Measurements from ENCODE around the gene COL9A1. TPM values are rescaled to one million over a fixed set of nuclear protein-coding genes. Genes with fewer than 3 reads are reported as not detected.

The COL9A1 gene
- total and polyA plus RNA-seq, 11 donors: 0.09 to 1.7 (median 0.37) TPM; not detected in 2

GRCh38 chr6:70282919-70283461 is 19.9 kb downstream of the COL9A1 start:
- intact Hi-C loops (cut with DNase I): loop anchor here in 3 of 10 donors (10.0 kb wide), 1 partner anchor 58 kb away; no protein-coding TSS in a partner anchor
- H3K27me3 ChIP-seq: peaks cover 0 to 38% (median 13%) of the 10 kb centered on the region in 9 donors
- DNase-seq: peak in 1 of 5 donors; percentile 51

GRCh38 chr6:70282312-70282918 is 20.5 kb downstream of the COL9A1 start:
- peak in 3 of 4 donors; percentile 61 to 84 (median 81) for ATAC-seq
- intact Hi-C loops (cut with DNase I): loop anchor here in 3 of 10 donors (10.0 kb wide), 1 partner anchor 58 kb away; no protein-coding TSS in a partner anchor

More at GRCh38 chr6:70282919-70283461, 19.9 kb downstream of the COL9A1 start:
- peak in 3 of 4 donors; percentile 39 to 49 (median 43) for ATAC-seq
- peaks cover 0 to 15% (median 4%) of the 10 kb centered on the region in 12 donors for H3K4me1 ChIP-seq
- peak overlapping the region in 11 of 12 donors; percentile 10 to 43 (median 33) for H3K4me3 ChIP-seq
- WGBS, 4 donors: 3 to 16% (median 4%) methylated on average over 18 to 31 of the region's 31 CpGs
- H3K9me3 ChIP-seq: no peaks in the 10 kb centered on the region
- TF ChIP-seq POLR2A (IDR thresholded peaks at IDR 0.05) (no peak), CTCF (IDR thresholded peaks at IDR 0.05) (no peak)
- no peak overlapping the region for H3K27ac ChIP-seq
- no peaks in the 10 kb centered on the region for H3K36me3 ChIP-seq

GRCh38 chr6:70281923-70282311 is 21.0 kb downstream of the COL9A1 start:
- no peaks in the 10 kb centered on the region for H3K36me3 ChIP-seq
- peak overlapping the region in 1 of 12 donors; percentile 1 for H3K27ac ChIP-seq
- WGBS, 4 donors: 29 to 50% (median 42%) methylated on average over 8 of the region's 8 CpGs
- ATAC-seq (peak in 2 of 4 donors; percentile 25 to 29), DNase-seq (no peak)
- no peaks in the 10 kb centered on the region for H3K9me3 ChIP-seq
- intact Hi-C loops (cut with DNase I): loop anchor here in 3 of 10 donors (10.0 kb wide), 1 partner anchor 57 kb away; no protein-coding TSS in a partner anchor
- peak overlapping the region in 9 of 12 donors; percentile 16 to 43 (median 36) for H3K4me3 ChIP-seq
- peaks cover 0 to 36% (median 13%) of the 10 kb centered on the region in 9 donors for H3K27me3 ChIP-seq
- peaks cover 0 to 19% (median 6%) of the 10 kb centered on the region in 12 donors for H3K4me1 ChIP-seq
- TF ChIP-seq POLR2A (IDR thresholded peaks at IDR 0.05): no peak
- TF ChIP-seq CTCF (IDR thresholded peaks at IDR 0.05): no peak

More at GRCh38 chr6:70282312-70282918, 20.5 kb downstream of the COL9A1 start:
- Histone ChIP-seq H3K27me3 (peaks cover 0 to 38% (median 13%) of the 10 kb centered on the region in 9 donors), H3K4me3 (peak overlapping the region in 10 of 12 donors; percentile 10 to 43 (median 34)), H3K9me3 (no peaks in the 10 kb centered on the region), H3K36me3 (no peaks in the 10 kb centered on the region), H3K27ac (peak overlapping the region in 1 of 12 donors; percentile 1), H3K4me1 (peaks cover 0 to 17% (median 5%) of the 10 kb centered on the region in 12 donors)
- DNase-seq: peak in 4 of 5 donors; percentile 50 to 65 (median 54)
- WGBS, 4 donors: 2 to 3% (median 2%) methylated on average over 26 to 39 of the region's 39 CpGs
- TF ChIP-seq POLR2A (IDR thresholded peaks at IDR 0.05): no peak
- no peak for TF ChIP-seq CTCF (IDR thresholded peaks at IDR 0.05)

- DNase-seq: no peak
- intact Hi-C loops (cut with DNase I): loop anchor here in 3 of 10 donors (10.0 kb wide), 1 partner anchor 56 kb away; no protein-coding TSS in a partner anchor
- no peaks in the 10 kb centered on the region for H3K9me3 ChIP-seq
- H3K36me3 ChIP-seq: no peaks in the 10 kb centered on the region
- peaks cover 0 to 19% (median 6%) of the 10 kb centered on the region in 12 donors for H3K4me1 ChIP-seq
- peaks cover 0 to 36% (median 13%) of the 10 kb centered on the region in 9 donors for H3K27me3 ChIP-seq
- TF ChIP-seq POLR2A (IDR thresholded peaks at IDR 0.05) (no peak), CTCF (IDR thresholded peaks at IDR 0.05) (no peak)
- WGBS, 4 donors: 62 to 76% (median 64%) methylated on average over 15 of the region's 15 CpGs
- H3K4me3 ChIP-seq: no peak overlapping the region
- no peak for ATAC-seq
- no peak overlapping the region for H3K27ac ChIP-seq
Observed at GRCh38 chr6:70280400-70280853, 22.5 kb downstream of the COL9A1 start.
